ENCODE data around the gene CAND2.
"Not testable (repeated sequence)": the region's sequence is repeated elsewhere in the genome, so short reads cannot be mapped to it uniquely, and the experiment has no call there.

The CAND2 gene

GRCh38 chr3:12868039-12869034, 71.9 kb downstream of the CAND2 start:
- TF ChIP-seq POU2F2 (IDR thresholded peaks at IDR 0.05; ENCODE audit: low read depth, low read length) = no peak
- TF ChIP-seq POLR2AphosphoS5 (IDR thresholded peaks at IDR 0.05; ENCODE audit: low read depth, low read length) = no peak
- TF ChIP-seq SPI1 (IDR thresholded peaks at IDR 0.05; ENCODE audit: low read depth, low read length) = 0 out of 2 replicates have a peak, but pooled peaks have one; percentile 36
- FAIRE-seq = peak; percentile 89
- DNase-seq (ENCODE audit: insufficient read length, low spot score) = peak; percentile 57

- FAIRE-seq (peak; percentile 89), DNase-seq (ENCODE audit: insufficient read length, low spot score) (peak; percentile 68)
- no peak for TF ChIP-seq SPI1 (IDR thresholded peaks at IDR 0.05; ENCODE audit: low read depth, low read length)
- no peak for TF ChIP-seq POLR2A (IDR thresholded peaks at IDR 0.05; ENCODE audit: low read depth, low read length)
- TF ChIP-seq PAX5 (IDR thresholded peaks at IDR 0.05; ENCODE audit: insufficient read depth, low read length, severe bottlenecking) = no peak
- TF ChIP-seq POU2F2 (IDR thresholded peaks at IDR 0.05; ENCODE audit: low read depth, low read length) = no peak
- TF ChIP-seq TAF1 (IDR thresholded peaks at IDR 0.05; ENCODE audit: low read depth, low read length) = no peak
- no peak for TF ChIP-seq POLR2AphosphoS5 (IDR thresholded peaks at IDR 0.05; ENCODE audit: low read depth, low read length)
Observed at GRCh38 chr3:12869035-12869621, 72.6 kb downstream of the CAND2 start.

- DNase-seq (ENCODE audit: insufficient read length, low spot score) = no peak
- no peak for TF ChIP-seq POLR2A (IDR thresholded peaks at IDR 0.05; ENCODE audit: low read depth, low read length)
- TF ChIP-seq SPI1 (IDR thresholded peaks at IDR 0.05; ENCODE audit: low read depth, low read length) = no peak
- no peak for TF ChIP-seq POLR2AphosphoS5 (IDR thresholded peaks at IDR 0.05; ENCODE audit: low read depth, low read length)
- no peak for TF ChIP-seq POU2F2 (IDR thresholded peaks at IDR 0.05; ENCODE audit: low read depth, low read length)
- TF ChIP-seq TAF1 (IDR thresholded peaks at IDR 0.05; ENCODE audit: low read depth, low read length) = no peak
- TF ChIP-seq PAX5 (IDR thresholded peaks at IDR 0.05; ENCODE audit: insufficient read depth, low read length, severe bottlenecking) = no peak
- no peak for FAIRE-seq
Observed at GRCh38 chr3:12870942-12871341, 74.5 kb downstream of the CAND2 start.

DNA sequence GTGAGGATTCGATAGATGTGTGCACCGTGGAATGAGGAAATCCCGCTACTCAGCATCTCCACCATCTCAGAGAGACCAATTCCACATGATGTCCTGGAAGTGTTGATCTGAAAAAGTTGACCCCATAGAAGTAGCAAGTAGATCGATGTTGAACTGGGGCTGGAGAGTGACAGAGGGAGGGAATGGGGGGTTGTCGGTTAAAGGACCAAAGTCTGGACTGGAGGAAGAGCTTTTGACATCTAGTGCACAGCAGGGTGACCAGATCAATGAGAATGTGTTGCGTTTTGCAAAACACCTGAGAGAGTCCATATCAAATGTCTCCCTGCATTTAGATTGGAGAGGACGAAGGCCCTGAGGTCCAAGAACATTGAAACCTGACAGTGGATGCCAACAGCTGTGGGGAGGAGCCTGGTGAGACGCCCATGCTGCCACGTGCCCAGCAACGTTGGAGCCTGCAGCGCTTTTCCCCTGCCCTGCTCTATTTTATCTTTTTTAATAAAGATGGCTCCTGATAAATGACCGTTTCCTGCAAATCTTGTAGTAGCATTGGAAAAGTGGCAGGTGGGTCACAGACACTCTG, 75.0 kb downstream of the CAND2 start:
- FAIRE-seq (no peak), DNase-seq (ENCODE audit: insufficient read length, low spot score) (no peak)
- TF ChIP-seq POLR2A (IDR thresholded peaks at IDR 0.05; ENCODE audit: low read depth, low read length) (no peak), TAF1 (IDR thresholded peaks at IDR 0.05; ENCODE audit: low read depth, low read length) (no peak), PAX5 (IDR thresholded peaks at IDR 0.05; ENCODE audit: insufficient read depth, low read length, severe bottlenecking) (no peak), POLR2AphosphoS5 (IDR thresholded peaks at IDR 0.05; ENCODE audit: low read depth, low read length) (no peak), POU2F2 (IDR thresholded peaks at IDR 0.05; ENCODE audit: low read depth, low read length) (no peak), SPI1 (IDR thresholded peaks at IDR 0.05; ENCODE audit: low read depth, low read length) (no peak)

DNA sequence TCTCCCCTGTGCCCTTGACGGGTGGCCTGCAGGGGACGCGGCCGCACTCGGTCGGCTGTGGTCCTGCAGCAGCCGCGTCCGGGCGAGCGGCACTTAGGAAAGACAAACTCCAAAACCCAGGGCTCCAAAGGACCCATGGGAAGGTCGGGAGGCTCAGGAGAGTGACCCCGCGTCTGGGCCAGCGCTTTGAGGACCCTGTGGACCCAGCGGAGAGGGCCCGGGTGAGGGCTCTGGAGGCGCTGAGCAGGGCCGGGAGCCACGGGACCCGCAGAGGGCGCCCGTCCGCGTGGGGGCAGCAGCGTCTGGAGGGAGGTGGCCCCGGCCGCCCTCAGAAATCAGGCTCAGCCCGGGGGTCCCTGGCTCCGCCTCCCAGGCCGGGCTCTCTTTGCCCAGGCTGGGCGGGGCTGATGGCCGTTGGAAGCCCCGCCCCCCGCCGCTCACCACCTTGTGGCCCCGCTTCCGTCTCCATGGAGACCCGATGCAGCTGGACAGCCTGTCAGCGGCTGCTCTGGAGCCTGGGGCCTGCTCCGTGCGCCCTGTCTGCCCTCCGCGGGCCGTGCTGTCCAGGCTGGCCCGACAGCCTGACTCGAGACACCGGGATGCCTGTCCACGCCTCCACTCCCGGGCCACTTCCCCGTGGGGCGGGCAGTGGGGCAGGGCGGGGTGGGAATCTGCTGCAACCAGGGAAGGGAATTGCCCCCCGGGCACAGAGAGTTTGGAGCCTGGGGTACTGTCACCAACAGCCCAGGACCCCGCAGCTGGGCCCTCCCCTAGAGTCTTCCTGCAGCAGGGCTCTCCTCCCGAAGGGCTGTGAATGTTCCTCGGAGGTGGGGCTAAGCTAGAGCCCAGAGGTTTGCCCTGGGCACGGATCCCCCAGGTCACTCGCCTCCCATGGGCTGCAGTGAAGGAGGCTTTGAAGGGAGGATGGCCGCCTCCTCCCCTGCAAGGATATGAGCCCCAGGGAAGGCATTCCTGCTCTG, 79.7 kb downstream of the CAND2 start:
- TF ChIP-seq POLR2A (IDR thresholded peaks at IDR 0.05; ENCODE audit: low read depth, low read length) (no peak), SPI1 (IDR thresholded peaks at IDR 0.05; ENCODE audit: low read depth, low read length) (no peak), POLR2AphosphoS5 (IDR thresholded peaks at IDR 0.05; ENCODE audit: low read depth, low read length) (no peak), TAF1 (IDR thresholded peaks at IDR 0.05; ENCODE audit: low read depth, low read length) (no peak), POU2F2 (IDR thresholded peaks at IDR 0.05; ENCODE audit: low read depth, low read length) (no peak), PAX5 (IDR thresholded peaks at IDR 0.05; ENCODE audit: insufficient read depth, low read length, severe bottlenecking) (no peak)
- DNase-seq (ENCODE audit: insufficient read length, low spot score) = no peak

DNA sequence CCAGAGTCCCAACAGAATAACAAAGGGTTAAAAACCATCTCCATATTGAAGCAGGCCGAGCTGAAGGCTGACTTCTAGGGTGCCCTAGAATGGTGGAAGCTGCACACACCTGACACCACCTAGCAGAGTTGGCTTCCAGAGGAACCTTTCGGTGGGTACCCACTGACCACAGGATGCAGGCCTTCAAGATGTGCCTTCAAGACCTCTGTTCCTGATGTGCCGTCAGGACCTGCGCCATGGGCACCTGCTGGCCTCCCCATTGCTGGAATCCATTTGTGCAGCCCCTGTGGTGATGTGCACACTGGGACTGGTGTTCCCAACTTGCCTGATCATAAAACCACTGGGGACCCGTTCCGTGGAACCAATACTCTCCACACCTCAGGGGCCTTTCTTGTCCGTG, 80.6 kb downstream of the CAND2 start:
- no peak for TF ChIP-seq POLR2A (IDR thresholded peaks at IDR 0.05; ENCODE audit: low read depth, low read length)
- no peak for TF ChIP-seq POLR2AphosphoS5 (IDR thresholded peaks at IDR 0.05; ENCODE audit: low read depth, low read length)
- no peak for TF ChIP-seq TAF1 (IDR thresholded peaks at IDR 0.05; ENCODE audit: low read depth, low read length)
- TF ChIP-seq SPI1 (IDR thresholded peaks at IDR 0.05; ENCODE audit: low read depth, low read length) = no peak
- TF ChIP-seq POU2F2 (IDR thresholded peaks at IDR 0.05; ENCODE audit: low read depth, low read length) = no peak
- TF ChIP-seq PAX5 (IDR thresholded peaks at IDR 0.05; ENCODE audit: insufficient read depth, low read length, severe bottlenecking) = no peak
- DNase-seq (ENCODE audit: insufficient read length, low spot score) = no peak
- FAIRE-seq = no peak

More for the DNA sequence above, 79.7 kb downstream of the CAND2 start:
- peak; percentile 63 for FAIRE-seq

GRCh38 chr3:12878141-12878574, 81.7 kb downstream of the CAND2 start:
- DNase-seq (ENCODE audit: insufficient read length, low spot score) = no peak
- TF ChIP-seq POLR2AphosphoS5 (IDR thresholded peaks at IDR 0.05; ENCODE audit: low read depth, low read length) (no peak), POLR2A (IDR thresholded peaks at IDR 0.05; ENCODE audit: low read depth, low read length) (no peak), PAX5 (IDR thresholded peaks at IDR 0.05; ENCODE audit: insufficient read depth, low read length, severe bottlenecking) (no peak), SPI1 (IDR thresholded peaks at IDR 0.05; ENCODE audit: low read depth, low read length) (no peak)
- no peak for FAIRE-seq

- not testable (repeated sequence) for DNase-seq (ENCODE audit: insufficient read length, low spot score); FAIRE-seq
Observed at GRCh38 chr3:12878758-12879157, 82.3 kb downstream of the CAND2 start.
